Neural cell (in vitro differentiated cells): Measurements from ENCODE around the gene HSD17B4. TPM values are rescaled to one million over a fixed set of nuclear protein-coding genes. Genes with fewer than 3 reads are reported as not detected.

ENCODE experiments used
- H2AFZ ChIP-seq: fragments of 200-600, 300-800 bp; sonication (generic), shearing (Covaris generic); 2 replicates; pipeline ENCODE4 v1.6.0; 2014; ENCODE audit warnings: low read depth, mild to moderate bottlenecking, antibody characterized with exemption, low read length, moderate library complexity
- H3F3A ChIP-seq: fragments of 200-600 bp; shearing (Covaris generic); 2 replicates; pipeline ENCODE4 v1.6.1; 2016; ENCODE audit warnings: mild to moderate bottlenecking, moderate library complexity, mixed read lengths, antibody characterized with exemption, low read length; ENCODE audit not compliant: insufficient read depth, poor library complexity, severe bottlenecking
- H3K27ac ChIP-seq: fragments of 200-600, 300-800 bp; sonication (generic), shearing (Covaris generic); 2 replicates; pipeline ENCODE4 v1.5.1; 2014; ENCODE audit warnings: mild to moderate bottlenecking, low read length, moderate library complexity
- H3K27me3 ChIP-seq: fragments of 300-800, 200-600 bp; sonication (generic), shearing (Covaris generic); 2 replicates; pipeline ENCODE4 v1.6.0; 2014; ENCODE audit warnings: mild to moderate bottlenecking, low read depth, low read length, moderate library complexity; ENCODE audit not compliant: insufficient read depth
- H3K36me3 ChIP-seq: fragments of 300-800, 200-600 bp; sonication (generic), shearing (Covaris generic); 2 replicates; pipeline ENCODE4 v1.5.1; 2014; ENCODE audit warnings: mild to moderate bottlenecking, antibody characterized with exemption, low read length, moderate library complexity; ENCODE audit not compliant: insufficient read depth
- H3K4me2 ChIP-seq: fragments of 300-800, 200-600 bp; sonication (generic), shearing (Covaris generic); 2 replicates; pipeline ENCODE4 v1.6.0; 2014; ENCODE audit warnings: mild to moderate bottlenecking, low read length
- H3K4me3 ChIP-seq: fragments of 300-800, 200-600 bp; sonication (generic), shearing (Covaris generic); 2 replicates; pipeline ENCODE4 v1.5.1; 2014; ENCODE audit warnings: mild to moderate bottlenecking, low read length, moderate library complexity
- H3K79me2 ChIP-seq: fragments of 200-600 bp; shearing (Covaris generic); replicated peaks from 2 replicates; pipeline ENCODE4 v1.6.0; 2014; ENCODE audit warnings: mild to moderate bottlenecking, low read length, moderate library complexity; ENCODE audit not compliant: insufficient read depth
- H3K9ac ChIP-seq: fragments of 300-800, 200-600 bp; sonication (generic), shearing (Covaris generic); 2 replicates; pipeline ENCODE4 v1.6.1; 2016; ENCODE audit warnings: mild to moderate bottlenecking, low read length, mixed read lengths
- H3K9me2 ChIP-seq: fragments of 200-600 bp; shearing (Covaris generic); 2 replicates; pipeline ENCODE4 v1.6.1; 2016; ENCODE audit warnings: mild to moderate bottlenecking, low read length, mixed read lengths; ENCODE audit not compliant: insufficient read depth
- H3K9me3 ChIP-seq: fragments of 200-600, 300-800 bp; sonication (generic), shearing (Covaris generic); 2 replicates; pipeline ENCODE4 v1.6.1; 2016; ENCODE audit warnings: mild to moderate bottlenecking, mixed run types, low read length, moderate library complexity, mixed read lengths
- H4K20me1 ChIP-seq: fragments of 200-600 bp; shearing (Covaris generic); 2 replicates; pipeline ENCODE4 v1.6.1; 2016; ENCODE audit warnings: mild to moderate bottlenecking, mixed run types; ENCODE audit not compliant: insufficient read depth
- CTCF ChIP-seq: fragments of 450-650 bp; IDR thresholded peaks from 2 replicates; pipeline ENCODE4 v1.5.1; 2014; ENCODE audit warnings: antibody characterized with exemption, mild to moderate bottlenecking, moderate library complexity; ENCODE audit not compliant: poor library complexity, severe bottlenecking
- EP300 ChIP-seq: fragments of 450-650 bp; conservative IDR thresholded peaks from 2 replicates; pipeline ENCODE4 v1.6.1; 2014; ENCODE audit warnings: antibody characterized with exemption, mild to moderate bottlenecking, moderate library complexity; ENCODE audit not compliant: poor library complexity, severe bottlenecking
- EZH2 ChIP-seq: fragments of 200-600, 300-800 bp; shearing (Covaris generic), sonication (generic); IDR thresholded peaks from 2 replicates; pipeline ENCODE4 v1.6.1; 2014; ENCODE audit warnings: antibody characterized with exemption, low read length, borderline replicate concordance, mild to moderate bottlenecking; ENCODE audit not compliant: insufficient read depth, poor library complexity, severe bottlenecking
- MXI1 ChIP-seq: fragments of 450-650 bp; conservative IDR thresholded peaks from 2 replicates; pipeline ENCODE4 v1.6.1; 2014; ENCODE audit warnings: antibody characterized with exemption, mild to moderate bottlenecking; ENCODE audit not compliant: poor library complexity, severe bottlenecking
- POLR2AphosphoS5 ChIP-seq: IDR thresholded peaks from 2 replicates; pipeline ENCODE4 v1.6.1; 2012
- RAD21 ChIP-seq: fragments of 450-650 bp; conservative IDR thresholded peaks from 2 replicates; pipeline ENCODE4 v1.6.1; 2014; ENCODE audit warnings: antibody characterized with exemption, mild to moderate bottlenecking, moderate library complexity
- REST ChIP-seq: IDR thresholded peaks from 2 replicates; pipeline ENCODE4 v1.6.1; 2012; ENCODE audit warnings: borderline replicate concordance
- SMC3 ChIP-seq: fragments of 450-650 bp; conservative IDR thresholded peaks from 2 replicates; pipeline ENCODE4 v1.6.1; 2014; ENCODE audit warnings: antibody characterized with exemption, mild to moderate bottlenecking, moderate library complexity; ENCODE audit not compliant: poor library complexity
- TAF1 ChIP-seq: IDR thresholded peaks from 2 replicates; pipeline ENCODE4 v1.6.1; 2012; ENCODE audit warnings: low read depth
- polyA plus RNA-seq: library from polyadenylated mRNA; depleted of rRNA; stranded (reverse); fragments of >200 nt; gene quantifications from 2 replicates; pipeline ENCODE4 v1.2.3, GENCODE V29; 2014

The HSD17B4 gene
- polyA plus RNA-seq, 1 donor from 2014 or later, result 244 TPM

- Histone ChIP-seq H3K9ac (no peak overlapping the region), H3F3A (no peaks in the 10 kb centered on the region), H3K36me3 (no peaks in the 10 kb centered on the region), H3K4me3 (no peak overlapping the region), H4K20me1 (no peaks in the 10 kb centered on the region), H3K9me3 (no peaks in the 10 kb centered on the region), H3K9me2 (no peaks in the 10 kb centered on the region), H3K4me2 (no peak overlapping the region), H2AFZ (no peak overlapping the region), H3K27me3 (no peaks in the 10 kb centered on the region), H3K79me2 (peaks cover 5% of the 10 kb centered on the region), H3K27ac (no peak overlapping the region)
- TF ChIP-seq TAF1, result no peak
- TF ChIP-seq EP300, result no peak
- no peak for TF ChIP-seq EZH2
- no peak for TF ChIP-seq POLR2AphosphoS5
- no peak for TF ChIP-seq SMC3
- TF ChIP-seq REST, result no peak
- no peak for TF ChIP-seq CTCF
- TF ChIP-seq MXI1, result no peak
- no peak for TF ChIP-seq RAD21
Observed at GRCh38 chr5:119465640-119466039, 13.3 kb downstream of the HSD17B4 start.

GRCh38 chr5:119468286-119468685, 16.0 kb downstream of the HSD17B4 start:
- H3K9me3 ChIP-seq, result no peaks in the 10 kb centered on the region
- TF ChIP-seq CTCF (no peak), SMC3 (no peak), EZH2 (no peak), TAF1 (no peak), EP300 (no peak), RAD21 (no peak), POLR2AphosphoS5 (no peak), MXI1 (no peak), REST (no peak)
- H3K79me2 ChIP-seq, result peaks cover 5% of the 10 kb centered on the region
- H3K9ac ChIP-seq, result no peak overlapping the region
- no peak overlapping the region for H3K4me2 ChIP-seq
- no peak overlapping the region for H2AFZ ChIP-seq
- no peak overlapping the region for H3K27ac ChIP-seq
- no peak overlapping the region for H3K4me3 ChIP-seq
- H3K36me3 ChIP-seq, result no peaks in the 10 kb centered on the region
- H3K27me3 ChIP-seq, result no peaks in the 10 kb centered on the region
- H3F3A ChIP-seq, result no peaks in the 10 kb centered on the region
- H4K20me1 ChIP-seq, result no peaks in the 10 kb centered on the region
- H3K9me2 ChIP-seq, result no peaks in the 10 kb centered on the region
